Tibial nerve (tissue), 4 donors: ENCODE data around the gene PTPRG.

ENCODE experiments used
- CTCF ChIP-seq, 5 experiments: fragments of 200-600 bp in 3 of 5; fragments of 450-650 bp in 2 of 5; sonication (generic) in 3 of 5; IDR thresholded peaks; one replicate each; pipeline ENCODE4 v1.5.1; 2016 to 2019; ENCODE audit warnings: antibody characterized with exemption in 5 of 5, mild to moderate bottlenecking in 3 of 5, moderate library complexity in 2 of 5
- EP300 ChIP-seq, 2 donors: sonication (generic); formaldehyde crosslinking; IDR thresholded peaks; one replicate each; pipeline ENCODE4 v1.6.1; 2017; ENCODE audit warnings: antibody characterized with exemption in 2 of 2, mild to moderate bottlenecking in 1 of 2
- POLR2A ChIP-seq, 2 donors: fragments of 450-650 bp; IDR thresholded peaks; one replicate each; pipeline ENCODE4 v1.6.1; 2017; ENCODE audit warnings: antibody characterized with exemption in 2 of 2, mild to moderate bottlenecking in 2 of 2, moderate library complexity in 2 of 2

- TF ChIP-seq CTCF (IDR thresholded peaks at IDR 0.05) = no peak
- no peak for TF ChIP-seq POLR2A (IDR thresholded peaks at IDR 0.05)
- TF ChIP-seq EP300 (IDR thresholded peaks at IDR 0.05) = no peak
Observed at GRCh38 chr3:61868499-61868898, 307.1 kb downstream of the PTPRG start.
